GM18508 (cell line): Measurements from ENCODE around the gene IMMP2L.

Source experiments
- ATAC-seq: cut with Tn5 transposase; IDR thresholded peaks from one replicate; pipeline ENCODE4 v1.9.1; 2021; ENCODE audit warnings: moderate number of reproducible peaks; ENCODE audit not compliant: insufficient read depth, unreplicated experiment

The IMMP2L gene

DNA sequence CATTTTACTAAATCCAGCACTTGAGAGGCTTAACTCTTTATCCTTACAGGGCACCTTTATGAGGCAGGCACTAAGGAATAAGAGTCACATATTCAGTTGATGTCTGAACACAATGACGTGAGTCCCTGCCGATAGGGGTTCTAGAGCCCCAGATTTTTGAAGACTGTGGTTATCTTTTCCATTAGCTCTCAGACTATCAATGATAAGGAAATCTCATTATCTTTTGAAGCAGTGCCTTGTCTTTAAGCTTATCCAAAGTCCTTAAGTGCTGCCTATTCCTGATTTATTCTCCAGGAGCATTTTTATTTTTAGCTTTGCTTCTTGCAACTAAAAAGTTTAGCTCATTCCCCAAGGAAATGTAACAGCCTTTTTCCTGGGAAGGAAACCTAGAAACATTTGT is 915.5 kb downstream of the IMMP2L start:
- ATAC-seq: no peak

DNA sequence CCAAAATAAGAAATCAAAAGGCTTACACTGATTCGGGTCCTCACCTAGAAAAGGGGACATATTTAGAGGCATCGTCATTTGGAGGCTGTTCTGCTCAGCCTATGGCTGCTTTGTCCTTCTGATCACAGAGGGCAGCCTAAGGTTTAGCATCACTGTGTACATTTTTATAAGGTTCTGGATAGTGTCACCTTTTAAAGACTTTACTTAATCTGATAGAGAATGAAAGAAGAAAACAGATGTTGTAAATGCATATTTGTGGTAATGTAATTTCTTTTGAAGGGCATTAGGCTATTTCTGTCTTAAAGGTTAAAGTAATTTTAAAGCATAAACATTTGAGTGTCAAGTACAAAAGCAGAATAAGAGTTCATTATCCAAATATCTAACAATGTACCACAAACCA is 916.7 kb downstream of the IMMP2L start:
- no peak for ATAC-seq

DNA sequence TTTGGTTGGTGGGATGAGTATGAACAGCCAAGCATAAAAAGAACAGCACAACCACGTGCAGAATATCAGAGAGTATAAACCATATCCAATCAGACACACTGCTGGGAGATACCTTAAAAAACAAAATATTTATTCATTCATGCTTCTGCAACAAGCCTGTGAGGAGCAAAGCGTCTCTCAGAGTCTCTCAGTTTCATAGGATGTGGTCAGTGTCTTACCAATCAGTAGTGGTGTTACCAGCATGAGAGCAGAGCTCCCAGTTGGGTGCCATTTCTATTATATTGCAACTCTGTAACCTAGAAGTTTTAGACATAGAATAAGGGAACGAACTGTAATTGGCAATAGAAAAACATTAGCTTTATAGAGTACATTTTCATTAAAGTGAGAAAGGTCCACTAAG is 917.2 kb downstream of the IMMP2L start:
- ATAC-seq: peak; percentile 83

DNA sequence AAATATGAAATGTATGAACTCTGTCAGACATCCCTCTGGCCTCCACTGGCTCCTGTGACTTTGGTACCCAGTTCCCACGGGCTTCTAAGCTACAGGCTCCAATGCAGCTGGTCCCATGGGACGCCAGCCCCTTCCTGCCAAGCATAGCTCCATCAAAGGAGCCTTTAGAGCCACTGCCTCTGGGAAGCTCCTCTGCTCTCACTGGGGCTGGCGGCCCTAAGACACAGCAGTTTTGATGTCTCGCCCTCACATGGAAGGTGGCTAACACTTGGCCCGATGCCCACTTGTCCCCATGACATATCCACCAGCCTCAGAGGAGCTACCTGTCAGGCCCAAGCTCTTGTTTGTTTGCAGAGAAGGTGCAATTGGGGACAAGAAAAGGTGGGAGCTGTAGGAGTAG is 925.0 kb downstream of the IMMP2L start:
- ATAC-seq: no peak

DNA sequence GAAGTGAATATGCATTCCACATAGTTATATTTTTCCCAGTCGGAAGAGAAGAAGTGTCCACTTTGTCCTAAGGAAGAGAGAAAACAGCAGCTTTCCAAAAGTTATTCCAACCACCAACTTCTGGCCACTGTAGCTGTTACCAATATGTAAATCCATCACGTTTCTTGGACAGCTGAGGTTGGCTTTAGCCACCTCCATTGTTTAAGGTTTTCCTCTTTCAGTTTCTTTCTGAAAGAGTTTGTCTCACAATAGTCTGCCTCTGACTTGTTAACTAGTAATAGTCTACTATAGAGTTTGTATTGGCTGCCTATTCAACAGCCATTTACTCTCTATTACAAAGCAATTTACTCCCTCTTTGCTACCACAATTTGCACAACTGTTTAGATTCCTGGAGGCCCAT is 929.0 kb downstream of the IMMP2L start:
- ATAC-seq: peak; percentile 66

DNA sequence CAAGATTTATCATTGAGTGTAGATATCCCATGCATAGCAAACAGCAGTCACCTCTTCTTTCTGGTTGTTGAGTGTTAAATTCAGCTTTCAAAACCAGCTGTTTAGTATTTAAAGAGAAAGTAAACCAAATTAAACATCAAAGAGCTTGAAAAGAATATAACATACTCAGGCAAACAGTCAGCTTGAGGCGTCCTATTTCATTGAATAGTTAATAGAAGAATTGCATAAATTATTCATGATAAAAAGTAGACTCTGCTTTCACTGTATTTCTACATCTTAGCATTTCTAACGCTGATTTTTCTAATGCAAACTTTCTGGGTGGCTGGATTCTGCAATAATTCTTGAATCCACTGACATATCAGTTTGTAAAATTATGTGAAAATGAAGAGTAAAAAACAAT is 935.9 kb downstream of the IMMP2L start:
- no peak for ATAC-seq

DNA sequence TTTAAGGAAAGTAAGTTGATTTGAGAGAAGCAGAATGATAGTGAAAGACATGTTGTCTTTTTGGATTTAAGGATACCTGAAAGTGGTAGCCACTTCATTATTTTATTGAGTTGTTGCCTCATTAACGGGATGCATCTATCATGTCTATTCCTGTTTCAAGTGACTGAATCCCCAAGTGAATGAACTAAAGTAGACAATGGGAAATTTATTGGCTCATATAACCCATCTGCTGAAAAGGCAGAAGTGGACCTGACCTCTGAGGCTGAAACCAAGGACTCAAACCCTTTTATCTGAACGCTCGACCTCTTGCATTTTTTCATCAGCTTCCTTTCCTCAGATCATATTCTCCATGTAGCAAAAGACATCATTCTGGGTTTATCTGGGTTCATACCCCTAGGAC is 937.0 kb downstream of the IMMP2L start:
- no peak for ATAC-seq

DNA sequence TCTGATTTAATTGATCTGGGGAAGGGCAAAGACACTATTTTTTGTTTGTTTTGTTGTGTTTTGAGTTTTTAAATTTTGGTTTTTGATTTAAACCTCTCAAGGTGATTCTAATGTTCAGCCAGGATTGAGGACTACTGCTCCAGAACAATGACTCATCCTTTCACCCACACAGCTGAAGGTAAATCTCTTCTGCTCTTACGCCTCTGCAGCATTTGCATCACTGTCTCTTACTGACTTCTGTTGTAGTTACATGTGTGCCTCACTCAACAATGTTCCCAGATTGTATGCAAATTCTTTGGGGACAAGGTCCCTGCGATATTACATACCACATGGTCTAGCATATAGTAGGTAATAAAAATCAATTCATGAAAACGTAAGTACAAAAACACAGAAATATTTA is 938.9 kb downstream of the IMMP2L start:
- no peak for ATAC-seq

DNA sequence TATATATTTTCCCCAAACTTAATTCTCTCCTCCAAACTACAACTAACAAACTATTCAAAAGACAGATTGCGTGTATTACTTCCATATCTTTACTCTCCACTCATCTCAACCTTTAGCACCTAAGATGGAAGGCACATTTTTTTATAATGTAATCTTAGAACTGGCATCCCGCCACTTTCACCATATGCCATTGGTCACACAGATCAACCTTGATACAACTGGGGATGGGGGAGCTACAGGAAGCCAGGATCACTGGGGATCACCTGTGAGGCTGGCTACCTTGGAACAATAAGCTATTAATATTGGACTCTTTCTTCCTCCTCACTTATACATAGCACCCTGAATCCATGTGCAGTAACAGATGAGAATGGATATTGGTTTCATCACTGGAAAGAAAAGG is 941.0 kb downstream of the IMMP2L start:
- no peak for ATAC-seq

DNA sequence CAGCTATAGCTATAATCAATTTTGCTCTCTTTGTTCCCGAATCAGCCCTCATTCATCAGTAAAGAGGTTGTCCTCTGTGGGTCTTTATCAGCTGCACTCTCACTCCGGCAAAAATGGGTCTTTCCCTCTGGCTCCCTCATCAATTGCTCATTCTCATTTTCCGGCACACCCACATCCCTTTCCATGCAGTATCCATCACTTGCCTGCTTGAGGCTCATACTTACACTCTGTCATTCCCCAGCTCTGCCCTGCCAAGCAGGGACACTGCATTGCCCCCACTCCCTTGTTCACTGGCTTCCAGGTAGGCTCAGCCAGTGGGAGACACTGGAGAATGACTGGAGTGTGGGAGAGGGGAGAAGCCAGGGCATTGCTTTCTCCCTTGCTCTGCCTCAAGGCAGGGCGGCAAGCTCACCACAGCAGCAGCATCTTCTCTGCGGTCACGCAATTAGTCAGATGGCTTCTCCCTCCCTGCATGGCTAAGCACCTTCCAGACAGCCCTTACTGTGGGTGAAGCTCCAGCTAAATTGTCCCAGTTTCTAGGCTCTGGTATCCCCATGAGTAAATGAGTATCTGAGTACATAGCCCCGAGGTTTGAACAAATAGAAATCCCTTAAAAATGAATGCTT is 942.1 kb downstream of the IMMP2L start:
- no peak for ATAC-seq
